Left renal cortex interstitium (tissue), 4 donors: ENCODE results near the gene SLC27A3. TPM values are rescaled to one million over a fixed set of nuclear protein-coding genes. Genes with fewer than 3 reads are reported as not detected.

Experiments used
- DNase-seq, 4 donors: peaks; one replicate each; pipeline ENCODE4 v3.0.0-alpha.2; 2013; ENCODE audit warnings: low read depth in 4 of 4, low spot score in 2 of 4, missing footprints in 1 of 4
- polyA plus RNA-seq, 4 donors: library from polyadenylated mRNA; unstranded; fragments of 120-200 nt; gene quantifications; one replicate each; pipeline ENCODE4 v1.2.1, GENCODE V29; 2013; ENCODE audit not compliant: insufficient read length in 4 of 4

Gene SLC27A3, protein sequence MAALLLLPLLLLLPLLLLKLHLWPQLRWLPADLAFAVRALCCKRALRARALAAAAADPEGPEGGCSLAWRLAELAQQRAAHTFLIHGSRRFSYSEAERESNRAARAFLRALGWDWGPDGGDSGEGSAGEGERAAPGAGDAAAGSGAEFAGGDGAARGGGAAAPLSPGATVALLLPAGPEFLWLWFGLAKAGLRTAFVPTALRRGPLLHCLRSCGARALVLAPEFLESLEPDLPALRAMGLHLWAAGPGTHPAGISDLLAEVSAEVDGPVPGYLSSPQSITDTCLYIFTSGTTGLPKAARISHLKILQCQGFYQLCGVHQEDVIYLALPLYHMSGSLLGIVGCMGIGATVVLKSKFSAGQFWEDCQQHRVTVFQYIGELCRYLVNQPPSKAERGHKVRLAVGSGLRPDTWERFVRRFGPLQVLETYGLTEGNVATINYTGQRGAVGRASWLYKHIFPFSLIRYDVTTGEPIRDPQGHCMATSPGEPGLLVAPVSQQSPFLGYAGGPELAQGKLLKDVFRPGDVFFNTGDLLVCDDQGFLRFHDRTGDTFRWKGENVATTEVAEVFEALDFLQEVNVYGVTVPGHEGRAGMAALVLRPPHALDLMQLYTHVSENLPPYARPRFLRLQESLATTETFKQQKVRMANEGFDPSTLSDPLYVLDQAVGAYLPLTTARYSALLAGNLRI
- 10 to 100 TPM; 29.3 to 41.5 (median 36.4) TPM for polyA plus RNA-seq

DNA sequence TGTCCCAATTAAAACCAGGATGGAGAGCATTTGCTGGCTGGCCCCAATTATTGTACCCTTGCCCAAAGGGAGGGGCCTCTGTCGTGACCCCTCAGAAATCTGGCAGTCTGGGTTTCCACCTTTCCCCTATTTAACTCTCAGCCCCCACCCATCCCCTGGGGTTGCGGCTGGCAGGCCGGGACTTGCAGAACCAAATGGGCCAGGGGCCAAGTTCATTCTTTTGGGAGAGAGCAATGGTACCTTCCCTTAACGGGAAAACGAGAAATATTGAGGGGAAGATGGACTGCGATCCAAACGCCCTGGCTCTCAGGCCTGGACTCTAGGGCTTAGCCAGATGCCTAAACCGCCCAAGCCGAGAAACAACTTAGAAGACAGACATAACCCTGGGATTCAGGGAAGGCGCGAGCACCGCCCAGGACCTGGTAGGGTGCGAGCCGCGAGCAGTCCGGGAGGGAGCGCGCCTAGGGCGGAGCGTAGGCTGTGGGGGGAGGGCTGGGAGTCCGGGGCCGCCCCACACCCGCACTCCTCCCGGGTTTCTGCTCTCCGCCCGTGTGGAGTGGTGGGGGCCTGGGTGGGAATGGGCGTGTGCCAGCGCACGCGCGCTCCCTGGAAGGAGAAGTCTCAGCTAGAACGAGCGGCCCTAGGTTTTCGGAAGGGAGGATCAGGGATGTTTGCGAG lies at the start of gene SLC27A3:
Gene SLC27A3, plus strand, starts transcription at position 628 of the 678 bp plus-strand sequence. CDS start 91 bp downstream, outside the sequence.
- DNase-seq, result no peak

DNA sequence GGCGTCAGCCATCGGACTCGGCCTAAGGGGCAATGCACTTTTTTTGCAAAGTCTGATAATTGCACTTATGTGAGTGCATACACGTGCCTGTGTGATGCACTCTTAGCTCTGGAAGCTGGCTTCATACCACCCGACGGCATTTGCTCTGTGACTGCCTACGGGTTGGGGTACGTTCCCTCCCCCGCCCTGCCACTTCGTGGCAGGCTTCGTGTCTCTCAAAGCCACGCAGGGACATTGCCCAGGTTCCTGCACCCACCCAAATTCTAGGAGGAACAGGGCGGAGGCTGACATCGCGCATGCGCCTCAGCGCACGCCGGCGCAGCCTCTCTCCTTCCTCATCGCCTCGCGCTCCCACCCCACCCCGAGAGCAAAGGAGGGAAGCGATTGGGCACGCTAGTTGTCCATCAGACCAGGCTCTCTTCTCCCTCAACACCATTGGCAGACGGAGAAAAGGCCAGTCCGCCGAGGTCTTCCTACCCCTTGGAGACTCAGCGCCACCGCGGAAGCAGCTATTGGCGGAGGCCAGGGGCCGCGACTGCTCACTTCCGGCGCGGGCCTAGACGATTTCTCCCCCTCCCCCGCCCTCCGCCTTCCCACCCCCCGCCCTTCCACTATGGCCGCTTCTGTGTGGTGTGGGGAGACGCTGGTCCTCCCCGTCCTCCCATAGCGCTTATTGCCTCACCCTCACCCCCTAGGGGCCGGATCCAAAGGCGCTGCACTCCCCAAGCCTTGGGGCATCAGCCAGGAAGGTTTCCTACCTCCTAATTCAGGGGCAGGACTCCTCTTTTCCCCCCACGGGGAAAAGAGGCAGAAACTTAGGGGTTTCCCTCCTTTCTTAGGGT lies 47.5 kb upstream of the SLC27A3 start, which contains the start of gene INTS3:
Gene INTS3, plus strand, starts transcription at position 588 of the 842 bp plus-strand sequence. CDS start 585 bp downstream, outside the sequence.
- DNase-seq, result peak; percentile 98 to 100 (median 98)

DNA sequence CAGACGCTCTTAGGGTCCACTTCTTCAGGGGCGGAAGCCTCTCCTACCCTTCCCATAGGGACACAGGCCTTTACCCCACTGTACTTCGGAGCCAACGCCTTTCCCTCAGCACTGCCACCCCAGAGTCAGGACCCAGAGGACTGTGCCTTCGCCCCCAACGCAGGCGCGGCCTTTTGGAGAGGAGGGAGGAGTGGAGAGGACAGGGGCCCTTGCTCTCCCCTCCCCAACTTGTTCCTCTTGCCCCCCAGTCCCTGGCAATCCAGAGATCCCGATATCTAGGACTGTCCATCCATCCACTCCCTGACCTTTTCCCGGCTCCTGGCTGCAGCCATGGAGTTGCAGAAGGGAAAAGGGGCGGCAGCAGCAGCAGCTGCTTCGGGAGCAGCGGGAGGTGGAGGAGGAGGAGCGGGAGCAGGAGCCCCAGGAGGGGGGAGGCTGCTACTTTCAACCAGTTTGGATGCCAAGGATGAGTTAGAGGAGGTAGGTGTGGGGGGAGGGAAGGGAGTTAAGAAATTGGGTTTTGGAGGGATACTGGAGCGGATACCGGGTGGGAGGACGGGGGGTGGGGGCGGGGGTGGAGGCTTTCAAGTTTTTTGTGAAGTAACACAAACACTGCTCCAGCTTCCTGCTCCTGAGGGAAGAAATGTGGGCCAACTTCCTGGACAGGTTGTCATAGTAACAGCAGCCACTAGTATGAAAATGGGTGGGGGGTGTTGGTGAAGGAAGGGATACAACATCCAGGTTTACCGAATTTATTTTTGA lies 46.7 kb upstream of the SLC27A3 start:
- no peak for DNase-seq

DNA sequence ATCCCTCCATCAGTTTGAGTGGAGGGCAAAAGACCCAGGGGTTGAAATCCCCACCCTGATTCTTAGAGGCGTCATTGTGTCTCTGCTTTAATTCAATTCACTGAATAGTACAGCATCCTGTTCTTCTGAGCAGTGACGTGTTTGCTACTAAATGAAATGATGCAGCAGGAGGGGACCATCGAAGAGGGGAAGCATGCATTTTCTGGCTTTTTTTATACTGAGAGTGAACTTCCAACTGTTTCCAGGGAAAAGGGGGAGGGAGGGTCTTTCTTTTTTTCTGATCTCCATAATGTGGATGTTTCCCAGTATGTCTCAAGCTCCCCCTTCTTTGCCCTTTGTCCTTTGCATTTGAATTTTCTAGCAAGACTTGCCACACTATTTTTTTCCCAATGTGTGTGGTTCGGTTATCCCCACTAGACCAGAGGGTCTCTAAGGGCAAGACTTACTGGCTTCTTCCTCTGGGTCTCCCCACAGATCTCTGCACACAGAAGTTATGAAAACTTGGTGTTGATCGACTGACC lies 44.7 kb upstream of the SLC27A3 start:
- DNase-seq, result no peak

DNA sequence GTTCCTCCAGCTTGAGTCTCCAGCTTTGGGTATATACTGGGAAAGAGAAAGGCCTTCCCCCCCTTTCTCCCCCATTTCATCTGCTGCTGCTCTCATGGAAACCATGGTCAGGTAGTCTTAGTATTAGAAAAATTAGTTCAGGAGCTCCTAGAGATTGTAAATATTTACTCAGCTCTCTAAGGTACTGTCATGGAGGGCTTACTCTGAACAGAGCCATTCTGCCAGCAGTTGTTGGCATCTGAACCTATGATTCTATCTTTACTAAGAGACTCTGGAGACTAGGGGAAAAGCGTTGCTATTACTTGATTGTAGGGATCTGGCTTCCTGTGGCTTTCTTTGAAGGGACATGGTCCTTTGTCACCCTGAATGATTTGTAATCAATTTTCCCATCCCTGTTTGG lies 41.2 kb upstream of the SLC27A3 start:
- no peak for DNase-seq

DNA sequence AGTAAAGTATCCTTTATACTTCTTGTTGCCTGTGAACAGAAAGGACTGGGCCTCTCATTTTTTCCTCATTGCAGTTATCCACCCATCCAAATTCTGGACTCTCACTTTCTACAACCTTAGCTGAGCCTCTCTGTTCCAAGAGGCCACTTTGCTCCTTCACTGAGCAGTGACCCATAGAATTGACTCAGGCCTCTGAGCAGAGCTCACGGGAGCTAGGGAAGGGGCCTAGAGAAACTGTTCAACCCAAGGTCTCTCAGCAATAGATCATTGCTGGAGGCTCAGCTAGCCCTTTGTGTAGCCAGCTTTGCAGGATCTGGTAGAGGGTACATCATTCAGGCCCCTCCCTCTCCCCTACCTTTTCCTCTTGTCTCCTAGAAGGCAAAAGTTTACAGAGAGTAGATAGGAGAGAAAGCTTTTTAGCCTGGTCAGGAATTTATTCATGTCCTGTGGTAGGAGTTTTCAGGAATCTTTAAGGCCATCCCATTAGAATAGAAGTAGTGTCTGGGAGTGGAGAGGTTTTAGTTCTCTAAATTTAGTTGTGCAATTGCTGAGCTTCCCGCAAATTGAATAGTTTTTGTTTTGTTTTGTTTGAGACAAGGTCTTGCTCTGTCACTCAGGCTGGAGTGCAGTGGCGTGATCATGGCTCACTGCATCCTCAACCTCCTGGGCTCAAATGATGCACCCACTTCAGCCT lies 40.7 kb upstream of the SLC27A3 start:
- no peak for DNase-seq

DNA sequence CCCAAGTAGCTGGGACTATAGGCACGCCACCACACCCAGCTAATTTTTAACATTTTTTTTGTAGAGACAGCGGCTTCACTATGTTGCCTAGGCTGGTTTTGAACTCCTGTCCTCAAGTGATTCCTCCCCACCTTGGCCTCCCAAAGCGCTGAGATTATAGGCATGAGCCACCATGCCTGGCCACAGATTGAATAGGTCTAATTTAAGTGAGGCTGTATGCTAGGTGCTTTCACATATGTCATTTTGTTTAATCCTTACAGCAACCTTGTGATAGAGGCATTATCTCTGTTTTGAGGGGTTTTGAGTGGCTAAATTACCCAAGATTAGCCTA lies 40.2 kb upstream of the SLC27A3 start:
- DNase-seq, result no peak

DNA sequence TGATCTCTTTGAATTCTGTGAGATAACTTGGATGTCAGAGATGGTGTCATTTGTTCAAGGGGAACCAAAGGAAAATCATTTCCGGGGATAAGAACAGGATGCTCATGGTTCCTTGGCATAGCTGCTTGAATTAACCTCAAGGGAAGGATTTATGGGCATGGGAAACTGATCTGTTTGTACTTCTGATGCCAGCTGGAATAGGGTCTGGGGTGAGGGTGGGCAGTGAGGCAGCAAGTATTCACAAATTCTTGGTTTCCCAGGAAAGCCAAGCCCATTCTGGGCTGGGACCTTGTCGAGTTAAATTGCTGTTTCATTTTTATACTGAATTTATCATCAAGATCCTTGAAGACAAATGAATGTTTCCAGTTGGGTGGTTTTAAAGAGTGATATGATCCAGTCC lies 33.2 kb upstream of the SLC27A3 start:
- peak in 1 of 4 donors; percentile 61 for DNase-seq

DNA sequence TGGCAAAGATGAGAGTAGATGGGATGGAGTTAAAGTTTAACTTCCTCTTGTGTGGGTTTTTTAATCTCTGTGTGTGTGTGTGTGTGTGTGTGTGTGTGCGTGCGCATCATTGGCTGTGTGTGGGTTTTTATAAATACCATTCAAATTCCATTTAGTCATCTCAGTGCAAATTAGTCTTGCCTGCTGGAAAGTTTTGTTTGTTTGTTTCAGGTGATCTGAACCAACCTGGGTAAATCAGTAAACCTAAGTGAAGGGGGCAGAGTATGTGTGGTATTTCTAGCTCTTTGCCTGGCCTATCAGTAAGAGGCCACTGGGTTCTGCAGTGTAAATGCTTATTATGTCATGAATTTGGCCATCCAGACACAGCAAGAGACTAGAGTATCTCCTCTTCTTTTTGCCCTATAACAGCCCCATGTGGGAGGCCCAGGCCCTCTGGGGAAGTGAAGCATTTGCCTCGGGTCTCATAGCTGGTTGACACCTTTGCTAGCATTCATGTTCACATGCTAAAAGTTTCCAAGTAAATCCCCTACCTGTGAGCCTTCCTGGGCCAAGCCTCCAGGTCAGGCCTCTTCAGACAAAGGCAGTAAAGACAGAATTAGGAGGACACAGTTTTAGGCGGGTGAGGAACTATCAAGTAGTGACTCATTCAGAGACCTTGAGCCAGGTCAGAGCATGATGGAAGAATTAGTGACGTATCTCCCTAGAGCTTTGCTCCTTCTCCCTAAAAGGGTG lies 32.6 kb upstream of the SLC27A3 start:
- DNase-seq, result no peak

DNA sequence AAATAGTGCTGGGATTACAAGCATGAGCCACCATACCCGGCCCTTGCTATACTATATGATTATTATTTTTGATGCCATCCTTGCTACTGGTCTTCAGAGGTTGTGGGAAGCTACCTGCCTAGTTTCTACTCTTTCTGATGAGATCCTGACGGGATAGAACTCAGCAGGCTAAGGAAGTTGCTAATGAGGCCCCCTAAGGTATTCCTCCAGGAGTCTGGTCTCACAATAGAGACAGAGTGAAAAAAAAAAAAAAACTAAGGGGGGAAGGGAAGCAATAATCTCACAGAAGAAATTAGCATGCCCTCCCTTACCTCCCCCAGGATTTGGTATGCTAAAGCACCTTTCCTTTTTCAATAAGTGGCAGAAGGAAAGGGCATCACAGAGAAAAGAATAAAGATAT lies 29.8 kb upstream of the SLC27A3 start:
- DNase-seq, result no peak

DNA sequence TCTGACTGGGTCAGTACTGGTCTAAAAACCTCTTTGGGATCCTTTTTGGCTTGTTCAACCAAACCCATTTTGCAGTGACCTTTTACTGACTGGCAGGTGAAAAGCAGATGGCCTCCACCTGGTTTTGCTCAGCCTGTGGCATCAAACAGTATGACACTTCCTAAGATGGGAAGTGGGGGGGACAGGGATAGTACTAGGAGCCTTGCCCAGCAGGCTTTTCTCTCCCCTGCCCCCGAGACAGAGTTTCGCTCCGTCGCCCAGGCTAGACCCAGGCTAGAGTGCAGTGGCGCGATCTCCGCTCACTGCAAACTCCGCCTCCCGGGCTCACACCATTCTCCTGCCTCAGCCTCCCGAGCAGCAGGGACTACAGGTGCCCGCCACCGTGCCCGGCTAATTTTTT lies 29.0 kb upstream of the SLC27A3 start:
- DNase-seq, result no peak

DNA sequence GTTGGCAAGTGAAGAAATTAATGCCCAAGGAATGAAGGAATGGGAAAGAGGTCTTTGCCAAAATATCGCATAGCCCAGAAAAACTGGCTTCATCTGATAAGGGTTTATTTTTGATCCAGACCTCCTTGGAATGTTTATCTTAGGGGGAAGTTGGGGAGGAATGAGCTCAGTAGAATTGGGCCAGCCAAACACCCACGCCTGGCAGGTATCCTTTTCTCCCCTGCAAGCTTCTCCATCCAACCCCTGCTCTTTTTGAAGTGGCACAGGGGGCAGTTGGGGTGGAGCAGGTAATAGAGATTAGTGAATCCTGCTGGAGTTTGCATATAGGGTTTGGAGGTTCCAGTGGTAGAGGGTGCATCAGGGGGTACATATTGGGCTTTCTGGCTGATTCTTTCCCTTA lies 26.3 kb upstream of the SLC27A3 start:
- no peak for DNase-seq

DNA sequence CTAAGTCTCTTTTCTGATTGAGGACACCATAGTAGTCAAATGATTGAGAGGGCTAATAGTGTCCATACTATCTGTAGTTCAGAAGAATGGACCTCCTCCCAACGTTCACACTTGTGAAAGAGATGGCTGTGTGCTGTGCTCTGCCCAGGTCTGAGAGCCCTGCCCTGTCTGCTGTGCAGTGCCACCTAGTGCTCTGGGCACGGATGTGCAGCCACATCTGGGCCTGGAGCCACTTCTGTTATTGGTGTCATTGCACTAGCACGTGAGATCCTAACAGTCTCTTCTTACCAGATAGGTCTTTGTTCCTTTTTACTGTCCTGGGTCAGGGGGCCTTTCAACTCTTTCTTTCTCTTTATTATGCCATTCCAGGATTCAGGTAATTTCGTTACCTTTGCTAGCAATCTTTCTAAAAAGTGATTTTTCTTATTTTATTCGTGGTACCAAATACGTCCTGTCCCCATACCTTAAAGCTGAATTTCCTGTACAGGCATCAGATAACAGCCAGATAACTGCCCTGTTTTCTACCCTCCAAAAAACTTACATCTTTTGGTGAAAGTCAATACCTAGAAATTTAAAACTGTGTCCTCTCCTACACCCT lies 25.7 kb upstream of the SLC27A3 start:
- DNase-seq, result no peak

DNA sequence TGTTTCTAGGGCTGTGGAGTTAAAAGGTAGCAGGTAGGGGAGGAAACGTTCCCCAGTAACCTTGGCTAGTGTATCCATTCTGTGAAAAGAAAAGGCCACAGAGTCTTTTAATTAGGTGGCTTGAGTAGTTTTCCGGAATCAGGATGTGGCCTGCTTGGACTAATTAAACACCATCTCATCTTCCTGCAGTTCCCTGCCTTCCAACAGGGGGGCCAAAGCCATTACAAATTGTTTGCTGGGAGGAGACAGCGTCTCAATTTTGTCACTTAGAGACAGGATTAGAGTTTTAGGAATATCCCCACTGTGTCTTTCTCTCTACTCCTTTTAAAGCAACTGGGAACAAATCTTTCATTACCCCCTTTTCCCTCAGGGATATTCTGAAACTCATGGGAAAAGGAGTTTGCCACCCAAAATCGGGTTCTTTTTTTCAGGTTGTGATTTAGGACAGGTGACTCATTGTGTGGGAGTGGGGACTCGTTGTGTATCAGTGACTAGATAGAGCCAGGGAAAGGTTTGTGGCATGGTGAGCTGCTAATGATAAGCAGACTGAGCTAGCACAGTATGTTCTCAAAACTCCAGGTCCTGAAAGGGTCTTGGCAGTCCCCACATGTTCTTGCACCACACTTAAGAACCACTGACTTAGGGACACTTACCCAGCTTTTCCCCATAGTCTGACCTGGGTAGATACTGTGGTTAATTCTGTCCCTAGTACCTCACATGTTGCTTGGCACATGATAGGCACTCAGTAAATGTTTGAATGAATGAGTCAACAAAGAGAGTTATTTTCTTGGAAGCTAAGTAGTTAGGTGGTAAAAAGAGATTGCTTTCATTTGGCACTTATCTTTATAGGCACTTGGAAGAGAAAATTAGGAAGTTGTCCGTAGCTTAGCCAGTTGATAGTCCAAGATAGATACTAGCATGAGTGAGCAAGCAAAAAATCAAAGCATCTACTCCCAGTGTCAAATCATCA lies 24.9 kb upstream of the SLC27A3 start:
- DNase-seq, result no peak

DNA sequence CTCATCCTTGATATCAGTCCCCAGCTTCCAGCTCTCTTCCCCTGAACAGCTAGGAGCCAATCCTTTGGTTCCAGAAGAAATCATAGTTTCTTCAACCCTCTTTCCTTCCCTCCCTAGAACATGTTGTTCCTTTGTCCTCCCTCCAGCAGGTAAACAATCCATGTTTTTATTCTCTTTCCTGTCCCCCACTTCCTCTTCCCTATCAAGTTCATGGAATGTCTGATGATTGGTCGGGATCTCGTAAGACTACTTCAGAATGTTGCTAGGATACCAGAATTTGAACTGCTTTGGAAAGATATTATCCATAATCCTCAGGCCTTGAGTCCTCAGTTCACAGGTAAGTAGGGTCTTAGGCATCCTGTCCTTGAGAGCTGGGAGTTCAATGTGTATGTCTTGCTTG lies 23.1 kb upstream of the SLC27A3 start:
- DNase-seq, result no peak

DNA sequence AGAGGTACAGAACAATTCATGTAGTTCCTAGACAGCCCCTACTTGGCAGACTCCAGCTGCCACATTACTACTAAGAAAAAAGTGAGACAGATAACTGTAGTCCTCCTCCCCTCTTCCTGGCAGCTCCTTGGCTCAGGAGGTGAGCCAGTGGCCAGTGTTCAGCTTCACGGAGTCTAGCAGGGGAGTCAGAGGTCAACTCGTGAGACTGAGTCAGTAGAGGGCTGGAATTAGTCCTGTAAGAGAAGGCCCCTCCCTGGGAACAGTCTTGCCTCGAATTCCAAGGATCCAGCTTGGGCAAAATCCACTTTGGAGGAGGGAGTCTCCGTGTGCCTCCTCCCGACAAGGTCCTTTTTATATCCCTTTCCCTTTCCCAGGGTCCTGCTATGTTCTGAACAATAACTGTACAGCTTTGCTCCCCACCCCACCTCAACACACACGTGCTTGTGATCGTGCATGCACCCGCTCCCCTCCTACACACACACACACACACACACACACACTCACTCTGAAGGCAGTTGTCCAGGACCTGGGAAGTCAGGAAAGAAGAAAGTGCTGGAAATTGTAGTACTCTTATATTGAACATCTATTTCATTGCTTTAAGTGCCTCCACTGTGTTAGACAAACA lies 22.5 kb upstream of the SLC27A3 start:
- no peak for DNase-seq
